Lung (tissue), 12 donors: ENCODE data around the gene DCAF7. TPM values are rescaled to one million over a fixed set of nuclear protein-coding genes. Genes with fewer than 3 reads are reported as not detected.

Experiments used
- ATAC-seq: fragments of 200-7000 bp; cut with Tn5 transposase; one replicate; pipeline ENCODE4 v1.9.1; 2020; ENCODE audit warnings: moderate number of reproducible peaks; ENCODE audit not compliant: insufficient read depth, low FRiP score
- DNase-seq, 3 donors: peaks; one replicate each; pipeline ENCODE4 v3.0.0-alpha.2; 2013 to 2017
- H3K27ac ChIP-seq, 2 donors: one replicate each; pipeline ENCODE4 v1.5.1; 2013; ENCODE audit warnings: mild to moderate bottlenecking in 2 of 2, moderate library complexity in 2 of 2, control low read depth in 1 of 2, inconsistent platforms in 1 of 2, low read depth in 1 of 2, low read length in 1 of 2
- H3K27me3 ChIP-seq, 3 donors: one replicate each; pipeline ENCODE4 v1.5.1; 2013; ENCODE audit warnings: low read length in 2 of 3; ENCODE audit not compliant: control insufficient read depth in 3 of 3, insufficient read depth in 3 of 3
- H3K36me3 ChIP-seq, 4 donors: one replicate each; pipeline ENCODE4 v1.5.1; 2013; ENCODE audit warnings: low read length in 4 of 4, mild to moderate bottlenecking in 1 of 4, moderate library complexity in 1 of 4; ENCODE audit not compliant: control insufficient read depth in 4 of 4, insufficient read depth in 4 of 4
- H3K4me1 ChIP-seq, 5 donors: one replicate each; pipeline ENCODE4 v1.5.1; 2013; ENCODE audit warnings: low read length in 5 of 5, mild to moderate bottlenecking in 2 of 5, moderate library complexity in 1 of 5; ENCODE audit not compliant: control insufficient read depth in 5 of 5, insufficient read depth in 5 of 5
- H3K4me3 ChIP-seq: one replicate; pipeline ENCODE4 v1.5.1; 2013; ENCODE audit warnings: mild to moderate bottlenecking, control low read depth, moderate library complexity
- H3K9ac ChIP-seq, 2 donors: one replicate each; pipeline ENCODE4 v1.5.1; 2013; ENCODE audit warnings: low read length in 2 of 2, control low read depth in 1 of 2; ENCODE audit not compliant: insufficient read depth in 1 of 2
- H3K9me3 ChIP-seq, 4 donors: one replicate each; pipeline ENCODE4 v1.5.1; 2013; ENCODE audit warnings: low read length in 3 of 4, mild to moderate bottlenecking in 1 of 4, moderate library complexity in 1 of 4; ENCODE audit not compliant: control insufficient read depth in 4 of 4, insufficient read depth in 3 of 4
- WGBS, 2 donors: extraction: QIAGEN DNeasy Blood & Tissue Kit; methylation state at CpG; one replicate each; pipeline ENCODE4 v1.1.7; 2013; 5-methylcytosine and 5-hydroxymethylcytosine counted together
- polyA plus RNA-seq, 2 donors: library from polyadenylated mRNA; stranded (reverse); fragments of 200-250 nt; gene quantifications; one replicate each; pipeline ENCODE4 v1.2.1, GENCODE V29; 2013
- total RNA-seq, 2 donors: library from RNA; depleted of rRNA in 1 of 2; stranded (reverse); fragments of >200 nt in 1 of 2; gene quantifications; one replicate each; pipeline ENCODE4 v1.2.1, GENCODE V29; 2014 to 2021
- TF ChIP-seq, protein P1 (sequence below): IDR thresholded peaks from 2 replicates; pipeline ENCODE4 v1.5.1; 2012; ENCODE audit warnings: mild to moderate bottlenecking; ENCODE audit errors: control extremely low read depth, extremely low read depth
- donor health status: control.
- donor health status: control.
- donor health status: Bipolar disorder and iron deficiency.
- donor health status: healthy.
- donor health status: DM: yes; HTN: yes; CAD: no.

DCAF7 gene
- total and polyA plus RNA-seq, 4 donors, result 21.7 to 76.6 (median 44.1) TPM

GRCh38 chr17:63589646-63590045 is 39.4 kb downstream of the DCAF7 start:
- no peak for DNase-seq
- Histone ChIP-seq H3K27ac (no peak overlapping the region), H3K9ac (no peak overlapping the region), H3K4me3 (no peak overlapping the region), H3K36me3 (peaks cover 30 to 45% (median 44%) of the 10 kb centered on the region in 4 donors), H3K4me1 (no peaks in the 10 kb centered on the region), H3K27me3 (no peaks in the 10 kb centered on the region), H3K9me3 (no peaks in the 10 kb centered on the region)
- no peak for ATAC-seq
- 96 to 100% methylated on average over 1 of the region's 1 CpG for WGBS, 2 donors
- TF ChIP-seq, protein P1, sequence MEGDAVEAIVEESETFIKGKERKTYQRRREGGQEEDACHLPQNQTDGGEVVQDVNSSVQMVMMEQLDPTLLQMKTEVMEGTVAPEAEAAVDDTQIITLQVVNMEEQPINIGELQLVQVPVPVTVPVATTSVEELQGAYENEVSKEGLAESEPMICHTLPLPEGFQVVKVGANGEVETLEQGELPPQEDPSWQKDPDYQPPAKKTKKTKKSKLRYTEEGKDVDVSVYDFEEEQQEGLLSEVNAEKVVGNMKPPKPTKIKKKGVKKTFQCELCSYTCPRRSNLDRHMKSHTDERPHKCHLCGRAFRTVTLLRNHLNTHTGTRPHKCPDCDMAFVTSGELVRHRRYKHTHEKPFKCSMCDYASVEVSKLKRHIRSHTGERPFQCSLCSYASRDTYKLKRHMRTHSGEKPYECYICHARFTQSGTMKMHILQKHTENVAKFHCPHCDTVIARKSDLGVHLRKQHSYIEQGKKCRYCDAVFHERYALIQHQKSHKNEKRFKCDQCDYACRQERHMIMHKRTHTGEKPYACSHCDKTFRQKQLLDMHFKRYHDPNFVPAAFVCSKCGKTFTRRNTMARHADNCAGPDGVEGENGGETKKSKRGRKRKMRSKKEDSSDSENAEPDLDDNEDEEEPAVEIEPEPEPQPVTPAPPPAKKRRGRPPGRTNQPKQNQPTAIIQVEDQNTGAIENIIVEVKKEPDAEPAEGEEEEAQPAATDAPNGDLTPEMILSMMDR, result no peak

- Histone ChIP-seq H3K9me3 (no peaks in the 10 kb centered on the region), H3K4me3 (no peak overlapping the region), H3K9ac (no peak overlapping the region), H3K36me3 (peaks cover 20 to 38% (median 33%) of the 10 kb centered on the region in 4 donors), H3K27me3 (no peaks in the 10 kb centered on the region), H3K4me1 (no peaks in the 10 kb centered on the region), H3K27ac (no peak overlapping the region)
- TF ChIP-seq, protein P1, result no peak
- no peak for DNase-seq
- 90 to 97% methylated on average over 3 of the region's 3 CpGs for WGBS, 2 donors
- no peak for ATAC-seq
Observed at GRCh38 chr17:63592797-63593196, 42.5 kb downstream of the DCAF7 start.

DNA sequence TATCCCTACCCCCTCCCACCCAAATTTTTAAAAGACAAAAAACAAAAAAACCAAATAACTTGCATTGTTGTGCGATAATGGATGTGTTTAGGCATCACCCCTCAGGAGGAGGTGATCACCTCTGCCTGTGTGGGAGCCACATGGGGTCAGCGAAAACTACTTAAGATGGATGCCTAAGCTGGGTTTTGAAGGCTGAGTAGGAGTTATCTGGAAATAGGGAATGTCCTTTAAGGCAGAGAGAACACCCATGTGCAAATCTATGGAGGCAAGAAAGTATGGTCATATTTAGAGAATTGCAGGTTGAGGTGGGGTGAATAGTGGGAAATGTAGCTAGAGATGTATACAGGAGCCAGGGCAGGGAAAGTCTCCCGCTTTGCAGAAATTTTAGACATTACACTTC is 44.9 kb downstream of the DCAF7 start:
- TF ChIP-seq, protein P1, result no peak
- 98 to 99% methylated on average over 3 of the region's 3 CpGs for WGBS, 2 donors
- no peak for DNase-seq

More for the DNA sequence above, 44.9 kb downstream of the DCAF7 start:
- no peak overlapping the region for H3K9ac ChIP-seq
- H3K36me3 ChIP-seq, result peaks cover 7 to 20% (median 19%) of the 10 kb centered on the region in 4 donors
- no peaks in the 10 kb centered on the region for H3K27me3 ChIP-seq
- no peaks in the 10 kb centered on the region for H3K9me3 ChIP-seq
- H3K4me1 ChIP-seq, result peaks cover under 1 to 3% (median 2%) of the 10 kb centered on the region in 5 donors
- H3K27ac ChIP-seq, result no peak overlapping the region
- ATAC-seq, result no peak
- no peak overlapping the region for H3K4me3 ChIP-seq
